Measurements from ENCODE around the gene CCDC86. TPM values are rescaled to one million over a fixed set of nuclear protein-coding genes. Genes with fewer than 3 reads are reported as not detected.

CCDC86 gene
- total and polyA plus RNA-seq, 9 of the 15 experiments (the other 6 are each of a cell fraction or from before 2014, with no cell fraction given): 4.6 to 102 (median 25.2) TPM

DNA sequence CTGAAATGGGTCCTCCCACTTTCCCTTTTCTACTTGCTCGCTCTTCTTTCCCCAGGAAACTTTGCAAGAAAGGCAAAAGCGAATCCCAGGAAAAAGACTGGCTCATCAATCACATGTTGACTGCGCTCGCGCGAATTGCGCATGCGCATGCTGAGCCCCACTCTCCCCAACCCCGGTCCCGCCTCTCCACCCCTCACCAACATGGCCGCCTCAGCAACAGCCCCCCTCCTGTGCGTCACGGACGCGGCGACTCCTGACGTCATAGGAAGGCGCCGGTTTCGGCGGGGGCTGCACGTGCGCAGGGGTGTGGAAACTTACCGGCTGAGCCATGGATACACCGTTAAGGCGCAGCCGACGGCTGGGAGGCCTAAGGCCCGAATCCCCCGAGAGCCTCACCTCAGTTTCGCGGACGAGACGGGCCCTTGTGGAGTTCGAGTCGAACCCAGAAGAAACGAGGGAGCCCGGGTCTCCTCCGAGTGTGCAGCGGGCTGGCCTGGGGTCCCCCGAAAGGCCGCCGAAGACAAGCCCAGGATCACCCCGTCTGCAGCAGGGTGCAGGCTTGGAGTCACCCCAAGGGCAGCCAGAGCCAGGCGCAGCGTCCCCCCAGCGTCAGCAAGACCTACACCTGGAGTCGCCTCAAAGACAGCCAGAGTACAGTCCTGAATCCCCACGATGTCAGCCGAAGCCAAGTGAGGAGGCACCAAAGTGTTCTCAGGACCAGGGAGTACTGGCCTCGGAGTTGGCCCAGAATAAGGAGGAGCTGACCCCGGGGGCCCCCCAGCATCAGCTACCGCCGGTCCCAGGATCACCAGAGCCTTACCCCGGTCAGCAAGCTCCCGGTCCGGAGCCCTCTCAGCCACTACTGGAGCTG, at the start of gene CCDC86 (continued):
- TF ChIP-seq ZKSCAN1 (IDR thresholded peaks at IDR 0.05; ENCODE audit: low read depth, low read length): peak; percentile 71
- TF ChIP-seq CTBP1 (IDR thresholded peaks at IDR 0.05; ENCODE audit: borderline replicate concordance): peak; percentile 36; the same call in 1 of the 2 replicates
- TF ChIP-seq ZNF408 (CRISPR knock-in tag; IDR thresholded peaks at IDR 0.05; ENCODE audit: low read depth): no peak
- no peak for TF ChIP-seq TEAD4 (IDR thresholded peaks at IDR 0.05; ENCODE audit: low read length)
- TF ChIP-seq TEAD4 (CRISPR knock-in tag; IDR thresholded peaks at IDR 0.05; ENCODE audit: borderline replicate concordance): no peak
- 0 out of 4 replicates have a peak, but pooled peaks of 1 of the 2 experiments have one; percentile 66 for TF ChIP-seq KDM4B (IDR thresholded peaks at IDR 0.05; ENCODE audit: borderline replicate concordance in 2 of 2, low read depth in 1 of 2)
- TF ChIP-seq ERF (CRISPR knock-in tag; IDR thresholded peaks at IDR 0.05): no peak
- TF ChIP-seq ZNF717 (CRISPR knock-in tag; IDR thresholded peaks at IDR 0.05): no peak
- no peak for TF ChIP-seq FIP1L1 (IDR thresholded peaks at IDR 0.05; ENCODE audit: low read depth, low read length, poor library complexity, severe bottlenecking)
- no peak for TF ChIP-seq FOXK1 (CRISPR knock-in tag; IDR thresholded peaks at IDR 0.05; ENCODE audit: borderline replicate concordance)
- TF ChIP-seq EWSR1 (IDR thresholded peaks at IDR 0.05; ENCODE audit: borderline replicate concordance, low read depth, partially characterized antibody): no peak
- TF ChIP-seq, protein P1, sequence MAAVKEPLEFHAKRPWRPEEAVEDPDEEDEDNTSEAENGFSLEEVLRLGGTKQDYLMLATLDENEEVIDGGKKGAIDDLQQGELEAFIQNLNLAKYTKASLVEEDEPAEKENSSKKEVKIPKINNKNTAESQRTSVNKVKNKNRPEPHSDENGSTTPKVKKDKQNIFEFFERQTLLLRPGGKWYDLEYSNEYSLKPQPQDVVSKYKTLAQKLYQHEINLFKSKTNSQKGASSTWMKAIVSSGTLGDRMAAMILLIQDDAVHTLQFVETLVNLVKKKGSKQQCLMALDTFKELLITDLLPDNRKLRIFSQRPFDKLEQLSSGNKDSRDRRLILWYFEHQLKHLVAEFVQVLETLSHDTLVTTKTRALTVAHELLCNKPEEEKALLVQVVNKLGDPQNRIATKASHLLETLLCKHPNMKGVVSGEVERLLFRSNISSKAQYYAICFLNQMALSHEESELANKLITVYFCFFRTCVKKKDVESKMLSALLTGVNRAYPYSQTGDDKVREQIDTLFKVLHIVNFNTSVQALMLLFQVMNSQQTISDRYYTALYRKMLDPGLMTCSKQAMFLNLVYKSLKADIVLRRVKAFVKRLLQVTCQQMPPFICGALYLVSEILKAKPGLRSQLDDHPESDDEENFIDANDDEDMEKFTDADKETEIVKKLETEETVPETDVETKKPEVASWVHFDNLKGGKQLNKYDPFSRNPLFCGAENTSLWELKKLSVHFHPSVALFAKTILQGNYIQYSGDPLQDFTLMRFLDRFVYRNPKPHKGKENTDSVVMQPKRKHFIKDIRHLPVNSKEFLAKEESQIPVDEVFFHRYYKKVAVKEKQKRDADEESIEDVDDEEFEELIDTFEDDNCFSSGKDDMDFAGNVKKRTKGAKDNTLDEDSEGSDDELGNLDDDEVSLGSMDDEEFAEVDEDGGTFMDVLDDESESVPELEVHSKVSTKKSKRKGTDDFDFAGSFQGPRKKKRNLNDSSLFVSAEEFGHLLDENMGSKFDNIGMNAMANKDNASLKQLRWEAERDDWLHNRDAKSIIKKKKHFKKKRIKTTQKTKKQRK (IDR thresholded peaks at IDR 0.05; ENCODE audit: borderline replicate concordance, low read depth, low read length): no peak
- TF ChIP-seq MAFG (tag; conservative IDR thresholded peaks at IDR 0.05): no peak
- peak; percentile 75; the same call in 1 of the 2 replicates for TF ChIP-seq FOXJ2 (tag; IDR thresholded peaks at IDR 0.05)
- peak; percentile 54; the same call in 1 of the 2 replicates for TF ChIP-seq MTA3 (IDR thresholded peaks at IDR 0.05; ENCODE audit: borderline replicate concordance)
- TF ChIP-seq POU5F1 (IDR thresholded peaks at IDR 0.05; ENCODE audit: borderline replicate concordance, low read depth, low read length, partially characterized antibody): no peak
- no peak for TF ChIP-seq KAT8 (IDR thresholded peaks at IDR 0.05; ENCODE audit: low read depth)
- TF ChIP-seq PHTF2 (CRISPR knock-in tag; IDR thresholded peaks at IDR 0.05): no peak
- TF ChIP-seq, protein P2, sequence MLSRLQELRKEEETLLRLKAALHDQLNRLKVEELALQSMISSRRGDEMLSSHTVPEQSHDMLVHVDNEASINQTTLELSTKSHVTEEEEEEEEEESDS (CRISPR knock-in tag; IDR thresholded peaks at IDR 0.05): no peak
- TF ChIP-seq TARDBP (IDR thresholded peaks at IDR 0.05): 0 out of 2 replicates have a peak, but pooled peaks have one; percentile 31
- TF ChIP-seq ARNT (IDR thresholded peaks at IDR 0.05): no peak
- TF ChIP-seq, protein P3, sequence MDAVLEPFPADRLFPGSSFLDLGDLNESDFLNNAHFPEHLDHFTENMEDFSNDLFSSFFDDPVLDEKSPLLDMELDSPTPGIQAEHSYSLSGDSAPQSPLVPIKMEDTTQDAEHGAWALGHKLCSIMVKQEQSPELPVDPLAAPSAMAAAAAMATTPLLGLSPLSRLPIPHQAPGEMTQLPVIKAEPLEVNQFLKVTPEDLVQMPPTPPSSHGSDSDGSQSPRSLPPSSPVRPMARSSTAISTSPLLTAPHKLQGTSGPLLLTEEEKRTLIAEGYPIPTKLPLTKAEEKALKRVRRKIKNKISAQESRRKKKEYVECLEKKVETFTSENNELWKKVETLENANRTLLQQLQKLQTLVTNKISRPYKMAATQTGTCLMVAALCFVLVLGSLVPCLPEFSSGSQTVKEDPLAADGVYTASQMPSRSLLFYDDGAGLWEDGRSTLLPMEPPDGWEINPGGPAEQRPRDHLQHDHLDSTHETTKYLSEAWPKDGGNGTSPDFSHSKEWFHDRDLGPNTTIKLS (IDR thresholded peaks at IDR 0.05; ENCODE audit: borderline replicate concordance, low read depth): no peak
- no peak; the same call in 1 of the 2 replicates for TF ChIP-seq TAL1 (IDR thresholded peaks at IDR 0.05)
